ENCODE results near the gene SRRM5. TPM values are rescaled to one million over a fixed set of nuclear protein-coding genes. Genes with fewer than 3 reads are reported as not detected.
"Not testable (repeated sequence)": the region's sequence is repeated elsewhere in the genome, so short reads cannot be mapped to it uniquely, and the experiment has no call there.

Gene SRRM5
- total RNA-seq, 1 donor from 2014 or later = not detected

GRCh38 chr19:43644181-43644580, 32.3 kb downstream of the SRRM5 start:
- peaks cover 1% of the 10 kb centered on the region for H3K27me3 ChIP-seq (ENCODE audit: control insufficient read depth, insufficient read depth, low read length)
- DNase-seq (ENCODE audit: low read depth) (no peak), FAIRE-seq (no peak)
- H3K4me3 ChIP-seq (ENCODE audit: low read depth, low read length) = no peak overlapping the region
- TF ChIP-seq CTCF (IDR thresholded peaks at IDR 0.05; ENCODE audit: insufficient read depth, low read length, severe bottlenecking) = no peak
- no peaks in the 10 kb centered on the region for H3K36me3 ChIP-seq (ENCODE audit: control insufficient read depth, insufficient read depth, low read length)

- DNase-seq (ENCODE audit: low read depth) = no peak
- Histone ChIP-seq H3K4me3 (ENCODE audit: low read depth, low read length) (no peak overlapping the region), H3K27me3 (ENCODE audit: control insufficient read depth, insufficient read depth, low read length) (no peaks in the 10 kb centered on the region), H3K36me3 (ENCODE audit: control insufficient read depth, insufficient read depth, low read length) (no peaks in the 10 kb centered on the region)
- no peak for TF ChIP-seq CTCF (IDR thresholded peaks at IDR 0.05; ENCODE audit: insufficient read depth, low read length, severe bottlenecking)
- FAIRE-seq = no peak
These were observed 36.7 kb downstream of the SRRM5 start for GRCh38 chr19:43648633-43649032.

DNA sequence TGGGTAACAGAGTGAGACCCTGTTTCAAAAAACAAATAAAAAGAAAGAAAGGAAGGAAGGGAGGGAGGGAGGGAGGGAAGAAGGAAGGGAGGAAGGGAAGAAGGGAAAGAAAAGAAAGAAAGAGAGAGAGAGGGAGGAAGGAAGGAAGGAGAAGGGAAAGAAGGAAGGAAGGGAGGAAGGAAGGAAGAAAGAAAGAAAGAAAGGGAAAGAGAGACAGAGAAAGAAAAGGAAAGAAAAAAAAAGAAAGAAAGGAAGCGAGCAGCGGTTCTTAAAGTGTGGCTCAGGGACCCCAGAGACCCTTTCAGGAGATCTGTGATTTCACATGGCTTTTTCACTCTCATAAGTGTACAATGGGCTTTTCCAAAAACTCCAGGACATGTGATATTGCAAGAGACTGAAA, 37.6 kb downstream of the SRRM5 start:
- Histone ChIP-seq H3K4me3 (ENCODE audit: low read depth, low read length) (no peak overlapping the region), H3K27me3 (ENCODE audit: control insufficient read depth, insufficient read depth, low read length) (no peaks in the 10 kb centered on the region), H3K36me3 (ENCODE audit: control insufficient read depth, insufficient read depth, low read length) (peaks cover under 1% of the 10 kb centered on the region)
- no peak for DNase-seq (ENCODE audit: low read depth)
- FAIRE-seq = no peak
- no peak for TF ChIP-seq CTCF (IDR thresholded peaks at IDR 0.05; ENCODE audit: insufficient read depth, low read length, severe bottlenecking)

GRCh38 chr19:43650276-43650675, 38.4 kb downstream of the SRRM5 start:
- not testable (repeated sequence) for H3K36me3 ChIP-seq (ENCODE audit: control insufficient read depth, insufficient read depth, low read length); H3K27me3 ChIP-seq (ENCODE audit: control insufficient read depth, insufficient read depth, low read length); DNase-seq (ENCODE audit: low read depth); H3K4me3 ChIP-seq (ENCODE audit: low read depth, low read length); FAIRE-seq

- peak; percentile 82 for TF ChIP-seq CTCF (IDR thresholded peaks at IDR 0.05; ENCODE audit: insufficient read depth, low read length, severe bottlenecking)
- H3K36me3 ChIP-seq (ENCODE audit: control insufficient read depth, insufficient read depth, low read length) = peaks cover 7% of the 10 kb centered on the region
- no peak overlapping the region for H3K4me3 ChIP-seq (ENCODE audit: low read depth, low read length)
- no peaks in the 10 kb centered on the region for H3K27me3 ChIP-seq (ENCODE audit: control insufficient read depth, insufficient read depth, low read length)
- DNase-seq (ENCODE audit: low read depth) = peak; percentile 53
- no peak for FAIRE-seq
These were observed 40.1 kb downstream of the SRRM5 start for GRCh38 chr19:43651758-43652545.

DNA sequence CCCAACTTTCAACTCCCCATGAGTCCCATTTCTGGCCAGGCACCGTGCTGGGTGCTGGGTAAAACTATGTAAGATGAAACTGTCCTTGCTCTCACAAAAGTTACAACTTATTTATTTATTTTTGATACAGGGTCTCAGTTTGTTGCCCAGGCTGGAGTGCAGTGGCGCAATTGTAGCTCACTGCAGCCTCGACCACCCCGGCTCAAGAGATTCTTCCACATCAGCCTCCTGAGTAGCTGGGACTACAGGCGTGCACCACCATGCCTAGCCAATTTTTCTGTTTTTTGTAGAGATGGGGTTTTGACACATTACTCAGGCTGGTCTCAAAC, 40.6 kb downstream of the SRRM5 start:
- FAIRE-seq (no peak), DNase-seq (ENCODE audit: low read depth) (no peak)
- no peak for TF ChIP-seq CTCF (IDR thresholded peaks at IDR 0.05; ENCODE audit: insufficient read depth, low read length, severe bottlenecking)
- Histone ChIP-seq H3K36me3 (ENCODE audit: control insufficient read depth, insufficient read depth, low read length) (peaks cover 7% of the 10 kb centered on the region), H3K27me3 (ENCODE audit: control insufficient read depth, insufficient read depth, low read length) (no peaks in the 10 kb centered on the region), H3K4me3 (ENCODE audit: low read depth, low read length) (no peak overlapping the region)
